Retinal pigment epithelial cell (primary cell): Measurements from ENCODE around the gene TTC28.

ENCODE experiments used
- DNase-seq: peaks from one replicate; pipeline ENCODE4 v3.0.0-alpha.2; 2010; ENCODE audit warnings: low read depth
- H3K4me3 ChIP-seq: 2 replicates; pipeline ENCODE4 v1.5.1; 2011; ENCODE audit warnings: mild to moderate bottlenecking, low read length, control low read depth, moderate library complexity
- CTCF ChIP-seq: conservative IDR thresholded peaks from 2 replicates; pipeline ENCODE4 v1.5.1; 2011; ENCODE audit warnings: low read depth, low read length, control low read depth, inconsistent platforms

The TTC28 gene

DNA sequence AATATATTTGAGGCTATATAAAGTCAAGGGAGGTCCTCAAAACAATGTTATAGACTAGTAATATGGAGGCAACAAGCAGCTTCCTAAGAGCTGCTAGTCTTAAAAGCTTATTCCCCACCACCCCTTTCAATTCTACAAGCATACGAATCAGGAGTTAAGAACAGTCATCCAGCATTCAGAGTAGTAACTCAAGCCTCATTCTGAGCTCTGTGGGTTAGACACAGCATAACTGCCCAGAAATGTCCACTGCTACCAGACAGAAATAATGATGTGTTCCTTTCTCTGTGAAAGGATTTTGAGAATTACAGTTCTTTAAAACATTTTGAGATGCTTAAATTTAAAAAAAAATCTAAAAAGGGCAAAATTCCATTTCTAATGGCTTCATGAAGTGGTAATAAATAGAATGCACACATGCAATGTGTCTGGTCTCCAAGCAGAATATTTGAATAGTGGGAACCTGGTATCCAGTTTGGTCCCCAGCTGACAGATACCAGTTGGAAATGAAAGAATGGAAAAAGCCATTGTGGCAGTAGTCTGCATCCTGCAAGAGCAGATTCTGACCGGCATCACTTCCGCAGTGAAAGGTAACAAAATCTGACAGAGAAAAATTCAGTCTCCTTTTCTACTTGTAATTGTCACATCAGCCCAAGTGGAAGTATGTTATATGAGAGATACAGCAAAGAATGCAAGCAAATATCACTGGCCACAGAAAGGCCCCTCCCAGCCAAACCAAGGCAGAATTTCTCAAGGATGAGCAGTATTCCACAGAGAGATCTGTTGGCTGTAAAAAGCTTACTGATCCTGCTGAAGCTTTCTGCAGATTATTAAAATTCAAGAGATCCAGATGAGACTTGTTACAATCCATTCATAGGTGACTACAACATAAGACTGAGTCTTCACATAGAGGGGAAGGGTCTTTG is 449.8 kb downstream of the TTC28 start:
- H3K4me3 ChIP-seq: no peak overlapping the region
- TF ChIP-seq CTCF: no peak
- no peak for DNase-seq

- TF ChIP-seq CTCF: no peak
- no peak overlapping the region for H3K4me3 ChIP-seq
- DNase-seq: no peak
Observed at GRCh38 chr22:28223826-28224225, 455.8 kb downstream of the TTC28 start.

DNA sequence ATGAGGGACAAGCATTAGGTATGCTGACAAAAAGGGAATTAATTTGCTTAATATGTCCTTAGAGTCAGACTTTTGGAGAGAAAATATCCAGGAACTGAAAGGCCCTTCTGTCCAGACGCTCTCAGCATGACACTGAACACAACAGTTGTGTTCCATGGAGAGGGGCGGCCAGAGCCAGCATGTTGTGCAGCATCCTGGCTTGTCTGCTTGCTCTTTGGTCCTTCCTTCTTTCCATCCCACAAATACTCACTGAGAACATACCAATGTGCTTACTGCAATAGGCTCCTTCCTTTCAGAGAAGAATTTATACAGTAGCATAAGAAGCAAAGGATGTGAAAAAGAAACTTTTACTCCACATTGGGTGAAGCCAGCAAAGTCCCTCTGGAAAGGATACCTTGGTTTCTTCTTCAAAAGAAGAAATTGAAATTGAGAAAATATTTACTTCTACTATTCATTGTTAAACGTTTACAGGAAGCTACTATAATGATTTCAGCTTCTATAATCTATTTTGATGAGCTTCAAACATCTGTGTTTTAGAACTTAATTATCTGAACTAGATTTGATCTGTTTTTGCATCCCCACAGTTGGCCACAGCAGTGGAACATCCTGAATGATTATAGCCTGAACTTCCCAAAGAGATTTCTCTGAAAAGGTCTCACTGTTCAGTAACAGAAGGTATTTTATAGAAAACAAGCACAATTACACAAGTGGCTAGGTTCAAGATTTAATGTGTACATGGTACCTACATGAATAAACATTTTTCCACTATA is 456.5 kb downstream of the TTC28 start:
- no peak for TF ChIP-seq CTCF
- no peak for DNase-seq
- H3K4me3 ChIP-seq: no peak overlapping the region

DNA sequence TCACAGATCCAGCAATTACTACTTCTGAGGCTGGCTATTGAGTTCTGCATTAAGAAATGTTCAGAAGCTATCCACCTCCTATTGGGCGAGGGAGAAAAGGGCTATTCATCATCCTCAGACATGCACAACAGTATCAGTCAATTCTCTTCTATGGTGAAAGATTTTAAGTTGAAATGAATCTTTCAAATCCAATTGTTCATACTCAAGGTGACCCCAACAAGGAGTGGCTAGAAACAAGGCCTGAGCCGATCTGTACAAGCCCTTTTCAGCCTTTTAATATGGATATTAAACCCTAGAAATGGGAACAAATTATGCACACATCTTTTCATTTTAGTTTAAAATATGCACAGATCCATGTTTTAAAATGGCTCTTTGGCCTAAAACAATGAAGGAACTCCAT is 457.1 kb downstream of the TTC28 start:
- no peak overlapping the region for H3K4me3 ChIP-seq
- DNase-seq: no peak
- no peak for TF ChIP-seq CTCF

DNA sequence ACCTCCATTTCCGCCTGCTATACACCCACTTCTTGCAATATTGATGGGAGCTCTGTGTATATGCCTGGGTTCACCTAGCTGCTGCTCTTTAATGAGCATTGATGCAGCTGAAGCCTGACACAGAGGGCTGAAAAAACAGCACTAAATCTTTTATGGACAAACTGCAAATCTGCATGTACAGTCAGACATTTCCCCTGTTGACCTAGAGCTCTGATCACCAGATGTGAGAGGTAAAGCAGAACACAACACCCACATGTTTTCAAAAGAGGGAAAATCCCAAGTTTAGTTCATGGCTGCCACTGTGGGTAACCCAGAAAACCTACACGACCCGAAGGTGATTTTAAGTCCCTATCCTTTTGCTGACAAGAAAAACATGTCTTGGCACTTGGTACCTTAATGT is 457.6 kb downstream of the TTC28 start:
- H3K4me3 ChIP-seq: no peak overlapping the region
- TF ChIP-seq CTCF: no peak
- no peak for DNase-seq

GRCh38 chr22:28220626-28221363 is 458.8 kb downstream of the TTC28 start:
- H3K4me3 ChIP-seq: no peak overlapping the region
- TF ChIP-seq CTCF: no peak
- no peak for DNase-seq
